ENCODE measurements around the gene USP26.
"Not testable (repeated sequence)": the region's sequence is repeated elsewhere in the genome, so short reads cannot be mapped to it uniquely, and the experiment has no call there.

The USP26 gene

GRCh38 chrX:133085785-133086184 lies 11.1 kb downstream of the USP26 start:
- TF ChIP-seq ZFX (IDR thresholded peaks at IDR 0.05) = no peak
- TF ChIP-seq, protein P1, sequence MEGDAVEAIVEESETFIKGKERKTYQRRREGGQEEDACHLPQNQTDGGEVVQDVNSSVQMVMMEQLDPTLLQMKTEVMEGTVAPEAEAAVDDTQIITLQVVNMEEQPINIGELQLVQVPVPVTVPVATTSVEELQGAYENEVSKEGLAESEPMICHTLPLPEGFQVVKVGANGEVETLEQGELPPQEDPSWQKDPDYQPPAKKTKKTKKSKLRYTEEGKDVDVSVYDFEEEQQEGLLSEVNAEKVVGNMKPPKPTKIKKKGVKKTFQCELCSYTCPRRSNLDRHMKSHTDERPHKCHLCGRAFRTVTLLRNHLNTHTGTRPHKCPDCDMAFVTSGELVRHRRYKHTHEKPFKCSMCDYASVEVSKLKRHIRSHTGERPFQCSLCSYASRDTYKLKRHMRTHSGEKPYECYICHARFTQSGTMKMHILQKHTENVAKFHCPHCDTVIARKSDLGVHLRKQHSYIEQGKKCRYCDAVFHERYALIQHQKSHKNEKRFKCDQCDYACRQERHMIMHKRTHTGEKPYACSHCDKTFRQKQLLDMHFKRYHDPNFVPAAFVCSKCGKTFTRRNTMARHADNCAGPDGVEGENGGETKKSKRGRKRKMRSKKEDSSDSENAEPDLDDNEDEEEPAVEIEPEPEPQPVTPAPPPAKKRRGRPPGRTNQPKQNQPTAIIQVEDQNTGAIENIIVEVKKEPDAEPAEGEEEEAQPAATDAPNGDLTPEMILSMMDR (conservative IDR thresholded peaks at IDR 0.05) = no peak
- H3K27ac ChIP-seq = no peak overlapping the region

DNA sequence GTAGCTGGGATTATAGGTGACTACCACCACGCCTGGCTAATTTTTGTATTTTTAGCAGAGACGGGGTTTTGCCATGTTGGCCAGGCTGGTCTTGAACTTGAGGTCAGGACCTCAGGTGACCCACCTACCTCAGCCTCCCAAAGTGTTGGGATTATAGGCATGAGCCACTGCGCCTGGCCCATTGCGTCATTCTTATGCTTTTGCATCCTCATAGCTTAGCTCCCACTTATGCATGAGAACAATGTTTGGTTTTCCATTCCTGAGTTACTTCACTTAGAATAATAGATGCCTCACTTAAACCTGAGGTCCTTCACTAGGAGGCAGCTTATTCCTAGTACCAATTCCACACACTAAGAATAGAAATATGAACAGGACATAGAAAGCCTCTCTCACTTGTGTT lies 11.9 kb downstream of the USP26 start:
- not testable (repeated sequence) for H3K27ac ChIP-seq

DNA sequence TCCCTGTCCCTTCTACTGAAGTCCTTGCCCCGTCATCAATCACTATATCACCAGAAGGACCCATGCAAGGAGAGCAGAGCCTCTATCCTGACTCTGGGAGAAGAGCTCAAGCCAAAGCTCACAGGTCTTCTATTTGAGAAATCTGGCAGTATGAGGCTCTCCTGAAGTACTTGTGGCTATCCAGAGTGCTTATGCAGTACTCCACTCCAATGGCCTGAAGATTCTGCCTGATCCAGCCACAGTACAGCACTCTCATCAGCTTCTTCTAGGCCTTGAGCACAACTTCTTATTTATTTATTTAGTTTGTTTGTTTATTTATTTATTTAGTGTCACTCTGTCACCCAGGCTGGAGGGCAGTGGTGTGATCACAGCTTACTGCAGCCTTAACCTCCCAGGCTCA lies 13.0 kb downstream of the USP26 start:
- H3K27ac ChIP-seq = no peak overlapping the region
- no peak for TF ChIP-seq ZFX (IDR thresholded peaks at IDR 0.05)

GRCh38 chrX:133081990-133082389 lies 14.9 kb downstream of the USP26 start:
- TF ChIP-seq, protein P1 (conservative IDR thresholded peaks at IDR 0.05) = no peak
- TF ChIP-seq ZFX (IDR thresholded peaks at IDR 0.05) = no peak
- H3K27ac ChIP-seq = no peak overlapping the region

DNA sequence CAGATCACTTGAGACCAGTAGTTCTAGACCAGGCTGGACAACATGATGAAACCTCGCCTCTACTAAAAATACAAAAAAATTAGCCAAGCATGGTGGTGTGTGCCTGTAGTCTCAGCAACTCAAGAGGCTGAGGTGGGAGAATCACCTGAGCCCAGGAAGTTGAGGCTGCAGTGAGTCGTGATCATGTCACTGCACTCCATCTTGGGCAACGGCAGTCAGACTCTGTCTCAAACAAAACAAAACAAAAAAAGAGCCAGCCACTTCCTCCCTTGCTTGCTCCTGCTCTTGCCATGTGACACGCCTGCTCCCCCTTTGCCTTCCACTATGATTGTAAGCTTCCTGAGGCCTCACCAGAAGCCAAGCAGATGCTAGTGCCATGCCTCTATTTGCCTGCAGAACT lies 19.1 kb downstream of the USP26 start:
- H3K27ac ChIP-seq = not testable (repeated sequence)

- H3K27ac ChIP-seq = no peak overlapping the region
- TF ChIP-seq ZFX (IDR thresholded peaks at IDR 0.05) = no peak
- TF ChIP-seq, protein P1 (conservative IDR thresholded peaks at IDR 0.05) = no peak
Measured at GRCh38 chrX:133072566-133072965, 24.3 kb downstream of the USP26 start.

- no peak for TF ChIP-seq ZFX (IDR thresholded peaks at IDR 0.05)
- TF ChIP-seq, protein P1 (conservative IDR thresholded peaks at IDR 0.05) = no peak
- no peak overlapping the region for H3K27ac ChIP-seq
Measured at GRCh38 chrX:133068461-133068860, 28.4 kb downstream of the USP26 start.

DNA sequence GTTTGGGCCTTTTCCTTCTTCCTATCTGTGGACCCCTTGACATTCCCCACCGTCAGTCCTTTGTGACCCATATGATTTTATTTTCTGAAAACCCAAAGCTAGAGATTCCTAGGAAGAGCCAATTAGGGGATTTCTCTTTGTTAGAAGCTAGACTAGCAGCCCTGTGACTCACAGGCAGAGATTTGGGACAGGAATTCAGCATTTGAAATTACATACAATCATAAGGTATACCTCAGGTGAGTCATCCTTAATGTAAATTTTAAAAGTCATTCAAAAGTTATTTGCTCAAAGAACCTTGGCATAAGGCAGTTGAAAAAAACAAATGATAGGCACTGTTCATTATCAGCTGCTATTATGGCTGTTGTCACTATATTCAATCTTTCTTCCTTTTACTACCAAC lies 40.6 kb downstream of the USP26 start:
- TF ChIP-seq, protein P1 (conservative IDR thresholded peaks at IDR 0.05) = no peak
- no peak for TF ChIP-seq ZFX (IDR thresholded peaks at IDR 0.05)
- H3K27ac ChIP-seq = no peak overlapping the region

GRCh38 chrX:133054761-133055405 lies 42.0 kb downstream of the USP26 start:
- no peak overlapping the region for H3K27ac ChIP-seq
- TF ChIP-seq, protein P1 (conservative IDR thresholded peaks at IDR 0.05) = no peak
- TF ChIP-seq ZFX (IDR thresholded peaks at IDR 0.05) = no peak

All from C4-2B (cell line).